Measurements from ENCODE around the gene ACAT2.

DNA sequence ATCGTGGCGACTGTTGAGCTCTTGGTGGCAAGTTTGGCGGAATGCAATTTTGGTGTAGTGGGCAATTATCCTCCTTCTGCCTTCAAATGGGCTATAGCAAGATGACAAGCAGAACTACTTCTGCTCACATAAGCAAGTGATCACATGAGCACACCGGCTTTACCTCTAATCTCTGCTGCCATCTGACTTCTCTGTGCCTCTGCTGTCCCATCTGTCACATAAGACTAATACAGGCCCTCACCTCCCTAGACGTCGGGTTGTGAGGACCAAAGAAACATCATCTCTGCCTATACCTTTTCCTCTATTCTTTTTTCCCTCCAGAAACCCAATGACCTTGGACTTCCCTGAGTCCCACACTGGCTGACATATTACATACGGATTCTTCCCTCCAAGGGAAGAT is 47.9 kb upstream of the ACAT2 start:
- TF ChIP-seq, protein P1, sequence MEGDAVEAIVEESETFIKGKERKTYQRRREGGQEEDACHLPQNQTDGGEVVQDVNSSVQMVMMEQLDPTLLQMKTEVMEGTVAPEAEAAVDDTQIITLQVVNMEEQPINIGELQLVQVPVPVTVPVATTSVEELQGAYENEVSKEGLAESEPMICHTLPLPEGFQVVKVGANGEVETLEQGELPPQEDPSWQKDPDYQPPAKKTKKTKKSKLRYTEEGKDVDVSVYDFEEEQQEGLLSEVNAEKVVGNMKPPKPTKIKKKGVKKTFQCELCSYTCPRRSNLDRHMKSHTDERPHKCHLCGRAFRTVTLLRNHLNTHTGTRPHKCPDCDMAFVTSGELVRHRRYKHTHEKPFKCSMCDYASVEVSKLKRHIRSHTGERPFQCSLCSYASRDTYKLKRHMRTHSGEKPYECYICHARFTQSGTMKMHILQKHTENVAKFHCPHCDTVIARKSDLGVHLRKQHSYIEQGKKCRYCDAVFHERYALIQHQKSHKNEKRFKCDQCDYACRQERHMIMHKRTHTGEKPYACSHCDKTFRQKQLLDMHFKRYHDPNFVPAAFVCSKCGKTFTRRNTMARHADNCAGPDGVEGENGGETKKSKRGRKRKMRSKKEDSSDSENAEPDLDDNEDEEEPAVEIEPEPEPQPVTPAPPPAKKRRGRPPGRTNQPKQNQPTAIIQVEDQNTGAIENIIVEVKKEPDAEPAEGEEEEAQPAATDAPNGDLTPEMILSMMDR (IDR thresholded peaks at IDR 0.05), result no peak
- no peak for TF ChIP-seq POLR2A (IDR thresholded peaks at IDR 0.05)

All from heart left ventricle (tissue), 13 donors.